Transverse colon (tissue), 4 donors: Measurements from ENCODE around the gene ARAP1. TPM values are rescaled to one million over a fixed set of nuclear protein-coding genes. Genes with fewer than 3 reads are reported as not detected.

Experiments used
- DNase-seq: peaks from one replicate; pipeline ENCODE4 v3.0.0-alpha.2; 2019
- H3K27ac ChIP-seq, 4 donors: fragments of 200-600 bp; sonication (generic); 2 replicates each; pipeline ENCODE4 v1.5.1; 2016 to 2018; ENCODE audit warnings: inconsistent platforms in 4 of 4
- H3K27me3 ChIP-seq: fragments of 200-600 bp; sonication (generic); 2 replicates; pipeline ENCODE4 v1.5.1; 2017; ENCODE audit warnings: inconsistent platforms
- H3K36me3 ChIP-seq, 4 donors: fragments of 200-600 bp; sonication (generic); 2 replicates each; pipeline ENCODE4 v1.5.1; 2017 to 2019; ENCODE audit warnings: inconsistent platforms in 4 of 4
- H3K4me1 ChIP-seq, 4 donors: fragments of 200-600 bp; sonication (generic); 2 replicates each; pipeline ENCODE4 v1.5.1; 2017 to 2020; ENCODE audit warnings: inconsistent platforms in 4 of 4
- H3K4me3 ChIP-seq, 4 donors: fragments of 200-600 bp; sonication (generic); 1 replicate in 1 of 4; 2 replicates in 3 of 4; pipeline versions ENCODE4 v1.5.1 to v1.6.1; 2017 to 2019; ENCODE audit warnings: inconsistent platforms in 4 of 4
- H3K9me3 ChIP-seq, 2 donors: fragments of 200-600 bp; sonication (generic); 2 replicates each; pipeline ENCODE4 v1.5.1; 2017 to 2019; ENCODE audit warnings: inconsistent platforms in 2 of 2
- EP300 ChIP-seq: sonication (generic); formaldehyde crosslinking; IDR thresholded peaks from one replicate; pipeline ENCODE4 v1.6.1; 2017; ENCODE audit warnings: antibody characterized with exemption, low read depth
- POLR2A ChIP-seq: fragments of 450-650 bp; IDR thresholded peaks from one replicate; pipeline ENCODE4 v1.6.1; 2016; ENCODE audit warnings: antibody characterized with exemption, mild to moderate bottlenecking, moderate library complexity
- POLR2AphosphoS5 ChIP-seq, 3 donors: sonication (generic); formaldehyde crosslinking; IDR thresholded peaks; one replicate each; pipeline ENCODE4 v1.6.1; 2016; ENCODE audit warnings: antibody characterized with exemption in 3 of 3
- WGBS, 2 donors: methylation state at CpG; one replicate each; pipeline ENCODE4 v1.1.5; 2018; ENCODE audit warnings: low coverage in 1 of 2; 5-methylcytosine and 5-hydroxymethylcytosine counted together
- in situ Hi-C, 4 donors: fragments of 200-750 bp; cut with MboI; loops; one replicate each; pipeline versions ENCODE4 v1.15.0 to v1.15.1; 2017; ENCODE audit warnings: low sequenced_read_pairs in 3 of 4, low pct_ligation_motif_present in 1 of 4, low pct_unique_long_range_greater_than_20kb in 1 of 4
- intact Hi-C: fragments of 100-400 bp; cut with DNase I; formaldehyde crosslinking; loops from one replicate; pipeline ENCODE4 v1.15.1; 2023; ENCODE audit warnings: low total_unique reads
- total RNA-seq, 4 donors: library from RNA; depleted of rRNA; stranded (reverse); fragments of >200 nt; gene quantifications; one replicate each; pipeline ENCODE4 v1.1.0, GENCODE V29; 2016
- TF ChIP-seq, protein P1 (sequence below), 5 experiments: fragments of 200-600 bp in 3 of 5; fragments of 450-650 bp in 2 of 5; sonication (generic) in 3 of 5; IDR thresholded peaks; 1 replicate in 2 of 5; 2 replicates in 3 of 5; pipeline ENCODE4 v1.5.1; 2016 to 2017; ENCODE audit warnings: antibody characterized with exemption in 5 of 5, inconsistent platforms in 3 of 5, mild to moderate bottlenecking in 2 of 5, moderate library complexity in 1 of 5

Gene ARAP1
- total RNA-seq, 4 donors from 2014 or later: 99.4 to 233 (median 108) TPM

DNA sequence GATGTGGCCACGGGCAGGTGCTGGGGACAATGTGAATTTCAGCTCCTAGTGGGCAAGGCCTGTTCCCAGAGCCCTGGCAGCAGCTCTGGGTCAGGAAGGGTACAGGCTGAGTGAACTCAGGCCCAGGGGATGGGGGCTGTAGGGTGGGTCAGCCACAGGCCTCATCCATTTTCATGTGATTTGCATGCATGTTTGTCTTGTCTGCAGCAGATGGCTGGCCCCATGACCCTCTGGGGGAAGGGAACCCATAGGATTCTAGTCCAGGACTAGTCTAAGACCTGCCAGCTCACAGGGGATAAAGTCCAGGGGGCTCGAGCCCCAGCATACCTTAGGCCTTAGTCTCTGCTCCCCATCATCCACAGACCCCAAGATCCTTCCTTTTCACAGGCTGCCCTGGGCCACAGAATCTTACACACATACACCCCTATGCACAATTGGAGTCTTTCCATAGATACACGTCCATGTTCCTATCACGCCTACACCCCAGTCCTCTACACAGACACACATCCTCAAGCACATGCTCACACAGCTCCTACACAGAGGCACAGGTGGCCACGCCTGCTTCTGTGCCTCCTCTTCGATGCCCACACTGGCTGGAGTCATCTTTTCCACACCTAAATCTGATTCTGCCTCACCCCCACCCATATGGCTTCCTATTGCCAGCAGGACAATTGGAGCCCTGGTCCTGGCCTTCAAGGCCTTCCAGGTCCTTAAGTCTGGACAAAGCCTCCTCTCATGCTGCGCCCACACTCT lies 103.6 kb downstream of the ARAP1 start:
- 76 to 90% methylated on average over 2 to 7 of the region's 7 CpGs for WGBS, 2 donors
- Histone ChIP-seq H3K27ac (no peak overlapping the region), H3K4me3 (no peak overlapping the region), H3K36me3 (no peaks in the 10 kb centered on the region), H3K27me3 (peaks cover 6% of the 10 kb centered on the region), H3K4me1 (no peaks in the 10 kb centered on the region), H3K9me3 (no peaks in the 10 kb centered on the region)
- intact Hi-C loops: loop anchor here (2.0 kb wide), 1 partner anchor 62 kb away; no protein-coding TSS in a partner anchor
- in situ Hi-C loops: loop anchor here (5.0 to 10.0 kb wide), 3 partner anchors 61 to 174 kb away; no protein-coding TSS in a partner anchor
- no peak for DNase-seq
- TF ChIP-seq, protein P1, sequence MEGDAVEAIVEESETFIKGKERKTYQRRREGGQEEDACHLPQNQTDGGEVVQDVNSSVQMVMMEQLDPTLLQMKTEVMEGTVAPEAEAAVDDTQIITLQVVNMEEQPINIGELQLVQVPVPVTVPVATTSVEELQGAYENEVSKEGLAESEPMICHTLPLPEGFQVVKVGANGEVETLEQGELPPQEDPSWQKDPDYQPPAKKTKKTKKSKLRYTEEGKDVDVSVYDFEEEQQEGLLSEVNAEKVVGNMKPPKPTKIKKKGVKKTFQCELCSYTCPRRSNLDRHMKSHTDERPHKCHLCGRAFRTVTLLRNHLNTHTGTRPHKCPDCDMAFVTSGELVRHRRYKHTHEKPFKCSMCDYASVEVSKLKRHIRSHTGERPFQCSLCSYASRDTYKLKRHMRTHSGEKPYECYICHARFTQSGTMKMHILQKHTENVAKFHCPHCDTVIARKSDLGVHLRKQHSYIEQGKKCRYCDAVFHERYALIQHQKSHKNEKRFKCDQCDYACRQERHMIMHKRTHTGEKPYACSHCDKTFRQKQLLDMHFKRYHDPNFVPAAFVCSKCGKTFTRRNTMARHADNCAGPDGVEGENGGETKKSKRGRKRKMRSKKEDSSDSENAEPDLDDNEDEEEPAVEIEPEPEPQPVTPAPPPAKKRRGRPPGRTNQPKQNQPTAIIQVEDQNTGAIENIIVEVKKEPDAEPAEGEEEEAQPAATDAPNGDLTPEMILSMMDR (IDR thresholded peaks at IDR 0.05): no peak
- TF ChIP-seq POLR2AphosphoS5 (IDR thresholded peaks at IDR 0.05) (no peak), EP300 (no peak), POLR2A (no peak)

DNA sequence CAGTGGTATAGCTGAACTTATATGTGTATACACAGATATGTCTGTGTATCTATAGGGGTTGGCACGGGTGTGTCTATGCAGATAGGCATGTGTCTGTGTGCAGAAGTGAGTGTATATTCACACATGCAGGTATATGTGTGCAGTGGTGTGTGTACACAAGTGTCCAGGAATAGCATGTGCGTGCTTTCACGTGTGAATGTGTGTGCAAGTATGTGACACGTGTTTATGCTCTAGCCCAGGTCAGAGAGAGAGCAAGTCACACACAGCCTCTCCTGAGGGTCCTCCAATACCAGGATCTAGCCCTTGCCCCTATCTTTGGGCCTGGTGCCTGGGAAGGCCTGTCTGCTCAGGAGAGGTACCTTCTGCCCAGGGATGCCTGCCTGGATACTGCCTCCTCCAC lies 104.3 kb downstream of the ARAP1 start:
- Histone ChIP-seq H3K4me3 (no peak overlapping the region), H3K27ac (no peak overlapping the region), H3K27me3 (peaks cover 6% of the 10 kb centered on the region), H3K4me1 (peaks cover 3 to 7% (median 4%) of the 10 kb centered on the region in 4 donors), H3K9me3 (no peaks in the 10 kb centered on the region), H3K36me3 (no peaks in the 10 kb centered on the region)
- intact Hi-C loops: loop anchor here (2.0 kb wide), 1 partner anchor 61 kb away; no protein-coding TSS in a partner anchor
- TF ChIP-seq POLR2A (no peak), EP300 (no peak), POLR2AphosphoS5 (IDR thresholded peaks at IDR 0.05) (no peak)
- TF ChIP-seq, protein P1 (IDR thresholded peaks at IDR 0.05): no peak
- in situ Hi-C loops: loop anchor here (5.0 to 10.0 kb wide), 3 partner anchors 61 to 173 kb away; no protein-coding TSS in a partner anchor
- 86% methylated on average over 4 of the region's 4 CpGs; no CpG with 5 or more reads in 1 of the 2 donors for WGBS, 2 donors
- DNase-seq: no peak

DNA sequence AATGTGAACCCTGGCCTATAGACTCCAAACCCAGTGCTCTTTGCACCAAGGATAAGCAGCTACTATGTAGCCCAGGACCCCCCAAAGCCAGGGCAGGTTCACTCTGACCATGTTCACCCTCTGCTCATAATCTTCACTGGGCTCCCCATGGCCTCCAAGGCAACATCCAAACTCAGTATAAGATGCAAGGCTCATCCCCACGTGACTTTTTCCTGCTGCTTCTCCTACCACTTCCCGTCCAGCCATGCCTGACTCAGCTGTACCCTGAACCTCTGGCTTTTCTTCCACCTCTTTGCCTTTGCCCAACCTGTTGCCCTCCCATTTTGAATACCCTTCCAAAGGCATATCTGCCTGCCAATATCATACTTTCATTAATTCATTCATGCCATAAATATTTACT lies 105.7 kb downstream of the ARAP1 start:
- Histone ChIP-seq H3K9me3 (no peaks in the 10 kb centered on the region), H3K27ac (no peak overlapping the region), H3K4me1 (peaks cover 3 to 18% (median 15%) of the 10 kb centered on the region in 4 donors), H3K27me3 (peaks cover 12% of the 10 kb centered on the region), H3K4me3 (no peak overlapping the region), H3K36me3 (no peaks in the 10 kb centered on the region)
- in situ Hi-C loops: loop anchor here (5.0 to 10.0 kb wide), 3 partner anchors 59 to 172 kb away; no protein-coding TSS in a partner anchor
- TF ChIP-seq EP300 (no peak), POLR2AphosphoS5 (IDR thresholded peaks at IDR 0.05) (no peak), POLR2A (no peak)
- TF ChIP-seq, protein P1 (IDR thresholded peaks at IDR 0.05): no peak
- 71 to 80% methylated on average over 2 of the region's 2 CpGs for WGBS, 2 donors
- DNase-seq: no peak
- intact Hi-C loops: no loop called here

DNA sequence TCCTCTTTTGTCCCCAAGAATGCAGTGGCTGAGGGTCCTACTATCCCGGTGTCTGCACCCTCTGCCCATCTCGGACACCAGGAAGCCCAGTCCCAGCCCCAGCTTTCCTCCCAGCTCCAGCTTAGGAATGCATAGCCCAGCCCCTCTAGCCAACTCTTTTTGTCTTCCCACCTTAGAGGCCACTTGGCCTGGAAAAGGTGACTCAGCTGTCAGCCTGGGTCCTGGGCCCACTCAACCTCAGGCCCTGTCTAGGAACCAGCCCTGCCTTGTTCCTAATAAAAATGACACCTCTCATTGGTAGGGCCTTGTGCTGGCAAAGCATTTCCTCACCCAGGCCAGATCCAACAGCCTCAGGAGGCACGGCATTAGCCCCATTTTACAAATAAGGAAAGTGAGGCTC lies 106.2 kb downstream of the ARAP1 start:
- Histone ChIP-seq H3K36me3 (no peaks in the 10 kb centered on the region), H3K27ac (no peak overlapping the region), H3K27me3 (peaks cover 12% of the 10 kb centered on the region), H3K4me1 (peaks cover 3 to 22% (median 15%) of the 10 kb centered on the region in 4 donors), H3K9me3 (no peaks in the 10 kb centered on the region), H3K4me3 (no peak overlapping the region)
- DNase-seq: no peak
- intact Hi-C loops: no loop called here
- in situ Hi-C loops: loop anchor here (5.0 to 10.0 kb wide), 3 partner anchors 59 to 171 kb away; no protein-coding TSS in a partner anchor
- TF ChIP-seq EP300 (no peak), POLR2AphosphoS5 (IDR thresholded peaks at IDR 0.05) (no peak)
- TF ChIP-seq, protein P1 (IDR thresholded peaks at IDR 0.05): no peak
- 91 to 100% methylated on average over 3 of the region's 3 CpGs for WGBS, 2 donors
